Neural crest cell (in vitro differentiated cells): Measurements from ENCODE around the gene GTF2I. TPM values are rescaled to one million over a fixed set of nuclear protein-coding genes. Genes with fewer than 3 reads are reported as not detected.

ENCODE experiments used
- DNase-seq: peaks from one replicate; pipeline ENCODE4 v3.0.0; 2021; ENCODE audit warnings: low read depth, mixed read lengths, low spot score
- H3K27ac Mint-ChIP-seq: one replicate; pipeline ENCODE4 v1.8.0; 2021; ENCODE audit warnings: mild to moderate bottlenecking, mixed read lengths; ENCODE audit not compliant: unreplicated experiment
- H3K27me3 Mint-ChIP-seq: 2 replicates; pipeline ENCODE4 v1.8.0; 2021; ENCODE audit warnings: low read depth, mild to moderate bottlenecking, mixed read lengths
- H3K36me3 Mint-ChIP-seq: 2 replicates; pipeline ENCODE4 v1.8.0; 2021; ENCODE audit warnings: low read depth, mild to moderate bottlenecking, mixed read lengths
- H3K4me1 Mint-ChIP-seq: 2 replicates; pipeline ENCODE4 v1.8.0; 2021; ENCODE audit warnings: mixed read lengths
- H3K4me3 Mint-ChIP-seq: one replicate; pipeline ENCODE4 v1.8.0; 2021; ENCODE audit warnings: mild to moderate bottlenecking, mixed read lengths
- H3K9me3 Mint-ChIP-seq: 2 replicates; pipeline ENCODE4 v1.8.0; 2021; ENCODE audit warnings: mixed read lengths
- total RNA-seq: library from RNA; stranded (reverse); gene quantifications from 2 replicates; pipeline ENCODE4 v1.2.1, GENCODE V29; 2021
- TF ChIP-seq, protein P1 (sequence below): fragments of 200-600 bp; sonication (generic); conservative IDR thresholded peaks from 2 replicates; pipeline ENCODE4 v1.5.0; 2021; ENCODE audit warnings: antibody characterized with exemption, mild to moderate bottlenecking

The GTF2I gene
- total RNA-seq, 1 donor from 2014 or later, result 396 TPM

DNA sequence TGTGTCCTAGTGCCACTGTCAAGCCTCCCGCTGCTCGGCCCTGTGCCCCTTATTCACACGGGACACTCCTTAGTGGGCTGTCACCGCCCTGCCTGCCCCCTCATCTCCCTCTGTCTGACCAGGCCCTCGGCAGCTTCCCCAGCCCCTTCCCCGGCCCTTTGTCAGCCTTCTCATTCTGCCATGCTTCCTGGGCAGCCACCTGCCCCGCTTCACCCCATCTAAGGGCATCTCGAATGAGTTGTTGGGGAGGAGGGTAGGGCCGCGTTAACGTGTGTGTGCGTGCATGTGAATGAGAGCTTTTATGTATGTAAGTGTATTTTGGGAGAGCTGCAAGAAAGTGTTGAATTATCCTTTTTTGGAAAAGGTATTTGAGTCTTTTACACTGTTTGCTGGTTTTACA is 49.7 kb downstream of the GTF2I start:
- TF ChIP-seq, protein P1, sequence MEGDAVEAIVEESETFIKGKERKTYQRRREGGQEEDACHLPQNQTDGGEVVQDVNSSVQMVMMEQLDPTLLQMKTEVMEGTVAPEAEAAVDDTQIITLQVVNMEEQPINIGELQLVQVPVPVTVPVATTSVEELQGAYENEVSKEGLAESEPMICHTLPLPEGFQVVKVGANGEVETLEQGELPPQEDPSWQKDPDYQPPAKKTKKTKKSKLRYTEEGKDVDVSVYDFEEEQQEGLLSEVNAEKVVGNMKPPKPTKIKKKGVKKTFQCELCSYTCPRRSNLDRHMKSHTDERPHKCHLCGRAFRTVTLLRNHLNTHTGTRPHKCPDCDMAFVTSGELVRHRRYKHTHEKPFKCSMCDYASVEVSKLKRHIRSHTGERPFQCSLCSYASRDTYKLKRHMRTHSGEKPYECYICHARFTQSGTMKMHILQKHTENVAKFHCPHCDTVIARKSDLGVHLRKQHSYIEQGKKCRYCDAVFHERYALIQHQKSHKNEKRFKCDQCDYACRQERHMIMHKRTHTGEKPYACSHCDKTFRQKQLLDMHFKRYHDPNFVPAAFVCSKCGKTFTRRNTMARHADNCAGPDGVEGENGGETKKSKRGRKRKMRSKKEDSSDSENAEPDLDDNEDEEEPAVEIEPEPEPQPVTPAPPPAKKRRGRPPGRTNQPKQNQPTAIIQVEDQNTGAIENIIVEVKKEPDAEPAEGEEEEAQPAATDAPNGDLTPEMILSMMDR, result no peak
- H3K9me3 Mint-ChIP-seq, result peaks cover 1% of the 10 kb centered on the region
- H3K27me3 Mint-ChIP-seq, result no peaks in the 10 kb centered on the region
- H3K27ac Mint-ChIP-seq, result no peak overlapping the region
- no peaks in the 10 kb centered on the region for H3K4me1 Mint-ChIP-seq
- H3K4me3 Mint-ChIP-seq, result no peak overlapping the region
- no peak for DNase-seq
- H3K36me3 Mint-ChIP-seq, result peaks cover 47% of the 10 kb centered on the region

DNA sequence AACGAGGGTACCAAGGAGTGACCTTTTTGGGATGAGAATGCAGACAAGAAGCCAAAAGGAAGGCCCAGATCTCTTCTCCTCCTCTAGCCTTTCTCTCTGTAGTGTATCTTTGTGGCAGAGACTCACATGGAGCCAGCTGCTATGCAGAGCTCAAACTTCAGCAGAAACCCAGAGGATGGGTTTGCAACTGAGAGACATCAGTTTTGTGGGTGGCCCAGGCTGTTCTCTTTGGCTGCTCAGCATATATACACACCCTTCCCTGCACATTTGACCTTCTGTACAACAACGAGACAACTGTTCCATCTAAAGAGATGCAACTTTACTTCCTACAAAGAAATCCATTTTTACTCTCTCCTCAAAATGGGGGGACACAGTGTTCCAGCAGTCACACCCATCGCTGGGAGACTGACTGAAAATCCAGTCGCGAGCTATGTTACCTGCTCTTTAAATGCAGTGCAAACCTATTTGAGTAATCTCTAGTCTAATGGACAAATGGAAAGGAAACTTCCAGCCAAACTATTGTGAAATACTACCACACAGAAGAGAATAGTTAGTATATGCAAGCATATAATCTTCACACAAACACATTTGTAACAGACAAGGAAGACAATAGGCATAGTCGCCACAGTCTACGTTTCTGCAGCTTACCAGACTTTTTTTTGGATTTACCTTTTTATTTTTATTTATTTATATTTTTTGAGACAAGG is 51.2 kb downstream of the GTF2I start:
- TF ChIP-seq, protein P1, result no peak
- no peak overlapping the region for H3K4me3 Mint-ChIP-seq
- DNase-seq, result no peak
- H3K27me3 Mint-ChIP-seq, result no peaks in the 10 kb centered on the region
- H3K27ac Mint-ChIP-seq, result no peak overlapping the region
- peaks cover 6% of the 10 kb centered on the region for H3K9me3 Mint-ChIP-seq
- H3K4me1 Mint-ChIP-seq, result no peaks in the 10 kb centered on the region
- peaks cover 53% of the 10 kb centered on the region for H3K36me3 Mint-ChIP-seq

DNA sequence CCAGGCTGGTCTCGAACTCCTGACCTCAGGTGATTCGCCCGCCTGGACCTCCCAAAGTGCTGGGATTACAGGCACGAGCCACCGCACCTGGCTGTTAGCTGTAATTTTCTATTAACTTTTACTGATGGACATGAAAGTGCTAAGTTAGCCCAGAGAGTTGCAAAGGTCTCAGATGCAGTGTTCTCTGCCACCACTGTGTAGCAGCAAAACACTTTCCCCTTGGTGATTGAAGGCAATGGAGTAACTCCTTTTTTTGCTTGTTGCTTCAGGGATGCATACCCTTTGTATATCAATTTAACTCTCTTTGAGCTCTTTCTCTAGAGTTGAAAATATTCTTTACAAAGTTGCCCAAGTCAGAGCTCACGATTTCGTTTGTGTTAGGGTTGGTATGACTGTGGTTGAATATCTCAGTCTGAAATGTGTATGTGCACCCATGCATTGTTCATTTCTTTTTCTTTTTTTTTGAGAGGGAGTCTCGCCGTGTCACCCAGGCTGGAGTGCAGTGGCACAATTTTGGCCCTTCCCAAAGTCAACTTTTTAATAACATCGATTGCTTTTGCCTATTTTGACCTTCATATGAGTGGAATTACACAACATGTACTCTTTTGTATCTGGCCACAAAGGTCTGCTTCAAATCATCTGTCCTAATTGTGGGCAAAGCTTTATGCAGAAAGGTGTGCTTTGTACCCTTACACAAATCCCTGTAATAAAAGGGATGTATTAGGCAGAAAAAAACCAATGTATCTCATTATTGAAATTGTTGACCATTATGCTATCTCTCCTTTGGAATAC is 52.6 kb downstream of the GTF2I start:
- no peak overlapping the region for H3K4me3 Mint-ChIP-seq
- no peak overlapping the region for H3K27ac Mint-ChIP-seq
- no peaks in the 10 kb centered on the region for H3K27me3 Mint-ChIP-seq
- TF ChIP-seq, protein P1, result peak; percentile 11
- H3K36me3 Mint-ChIP-seq, result peaks cover 63% of the 10 kb centered on the region
- DNase-seq, result no peak
- no peaks in the 10 kb centered on the region for H3K4me1 Mint-ChIP-seq
- H3K9me3 Mint-ChIP-seq, result peaks cover 6% of the 10 kb centered on the region

DNA sequence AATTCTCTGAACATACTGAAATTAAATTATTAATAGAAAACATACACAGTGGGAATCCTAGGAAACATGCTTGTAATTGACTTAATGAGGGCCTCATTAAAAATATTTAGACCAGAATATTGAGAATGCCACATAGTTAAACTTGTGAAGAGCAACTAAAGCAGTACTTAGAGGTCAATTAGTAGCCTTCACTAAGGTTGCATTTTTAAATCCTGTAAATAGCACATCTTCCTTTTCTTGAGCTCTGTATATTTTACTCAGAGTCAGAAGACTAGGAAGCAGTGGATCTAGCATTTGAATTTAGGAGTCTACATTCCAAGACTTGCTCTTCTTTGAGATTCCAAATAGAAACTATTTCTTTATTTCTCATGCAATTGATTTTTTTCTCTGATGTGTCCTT is 56.0 kb downstream of the GTF2I start:
- Mint-ChIP-seq H3K36me3 (peaks cover 56% of the 10 kb centered on the region), H3K9me3 (peaks cover 6% of the 10 kb centered on the region), H3K4me3 (no peak overlapping the region), H3K27ac (no peak overlapping the region), H3K27me3 (no peaks in the 10 kb centered on the region), H3K4me1 (no peaks in the 10 kb centered on the region)
- TF ChIP-seq, protein P1, result no peak
- no peak for DNase-seq

DNA sequence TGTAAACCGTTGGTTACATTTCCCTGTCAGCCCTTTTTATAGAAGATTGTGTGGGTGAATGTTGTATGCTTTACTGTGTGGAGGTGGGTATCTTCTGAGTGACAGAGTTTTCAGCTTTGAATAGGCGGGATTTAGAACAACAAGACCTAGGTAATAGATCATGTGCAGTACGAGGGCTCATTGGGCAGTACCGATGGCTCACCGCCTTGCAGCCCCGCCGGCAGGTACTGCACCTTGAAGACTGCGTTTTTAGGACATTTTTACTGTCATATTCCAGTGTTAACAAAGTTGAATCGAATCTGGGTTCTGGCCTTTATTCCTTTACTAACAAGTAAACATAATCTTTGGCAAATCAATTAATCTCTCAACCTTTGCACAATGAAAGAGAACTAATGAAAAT is 60.4 kb downstream of the GTF2I start:
- H3K4me1 Mint-ChIP-seq, result no peaks in the 10 kb centered on the region
- TF ChIP-seq, protein P1, result no peak
- no peak overlapping the region for H3K27ac Mint-ChIP-seq
- H3K27me3 Mint-ChIP-seq, result no peaks in the 10 kb centered on the region
- no peak for DNase-seq
- H3K36me3 Mint-ChIP-seq, result peaks cover 32% of the 10 kb centered on the region
- H3K9me3 Mint-ChIP-seq, result peaks cover 1% of the 10 kb centered on the region
- H3K4me3 Mint-ChIP-seq, result peak overlapping the region; percentile 52
